GM12878 (cell line): ENCODE data around the gene TANK. TPM values are rescaled to one million over a fixed set of nuclear protein-coding genes. Genes with fewer than 3 reads are reported as not detected.

Experiments used
- ATF2 ChIP-seq: IDR thresholded peaks from 2 replicates; pipeline ENCODE4 v1.6.1; 2012; ENCODE audit warnings: low read length, inconsistent platforms
- BACH1 ChIP-seq: fragments of 450-650 bp; IDR thresholded peaks from 2 replicates; pipeline ENCODE4 v1.6.1; 2017; ENCODE audit warnings: mild to moderate bottlenecking, borderline replicate concordance
- DPF2 ChIP-seq: fragments of 450-650 bp; IDR thresholded peaks from 2 replicates; pipeline ENCODE4 v1.6.1; 2017; ENCODE audit warnings: mild to moderate bottlenecking
- EED ChIP-seq: sonication (generic); IDR thresholded peaks from 2 replicates; pipeline ENCODE4 v1.6.1; 2016; ENCODE audit warnings: antibody characterized with exemption, low read depth
- EP300 ChIP-seq, 2 experiments: fragments of 150-350 bp in 1 of 2; IDR thresholded peaks; 2 replicates each; pipeline ENCODE4 v1.6.1; 2011 to 2012; ENCODE audit warnings: low read depth in 2 of 2, low read length in 2 of 2, borderline replicate concordance in 1 of 2, improper control_type of control experiment in 1 of 2, inconsistent platforms in 1 of 2; ENCODE audit not compliant: control insufficient read depth in 1 of 2
- FOXM1 ChIP-seq: IDR thresholded peaks from 2 replicates; pipeline ENCODE4 v1.6.1; 2012; ENCODE audit warnings: low read depth, mild to moderate bottlenecking, inconsistent platforms, low read length, moderate library complexity
- GATAD2B ChIP-seq: fragments of 450-650 bp; conservative IDR thresholded peaks from 2 replicates; pipeline ENCODE4 v1.6.1; 2017; ENCODE audit warnings: low read depth, mild to moderate bottlenecking, moderate library complexity
- IKZF1 ChIP-seq: fragments of 450-650 bp; conservative IDR thresholded peaks from 2 replicates; pipeline ENCODE4 v1.6.1; 2017; ENCODE audit warnings: antibody characterized with exemption, mild to moderate bottlenecking
- IKZF2 ChIP-seq, 2 experiments: fragments of 450-650 bp; IDR thresholded peaks; 2 replicates each; pipeline ENCODE4 v1.6.1; 2017; ENCODE audit warnings: mild to moderate bottlenecking in 2 of 2, moderate library complexity in 2 of 2
- IRF5 ChIP-seq: fragments of 450-650 bp; IDR thresholded peaks from 2 replicates; pipeline ENCODE4 v1.6.1; 2017; ENCODE audit warnings: borderline replicate concordance
- NFXL1 ChIP-seq: fragments of 450-650 bp; IDR thresholded peaks from 2 replicates; pipeline ENCODE4 v1.6.1; 2017; ENCODE audit warnings: antibody characterized with exemption, mild to moderate bottlenecking, borderline replicate concordance
- PAX5 ChIP-seq: IDR thresholded peaks from 2 replicates; pipeline ENCODE4 v1.6.1; 2011; ENCODE audit warnings: low read depth, low read length, borderline replicate concordance
- POLR2AphosphoS2 ChIP-seq: IDR thresholded peaks from 2 replicates; pipeline ENCODE4 v1.6.1; 2011; ENCODE audit warnings: low read depth, mild to moderate bottlenecking, low read length, improper control_type of control experiment, moderate library complexity
- POLR2AphosphoS5 ChIP-seq: IDR thresholded peaks from 2 replicates; pipeline ENCODE4 v1.6.1; 2011; ENCODE audit warnings: mild to moderate bottlenecking, low read length, inconsistent platforms
- PRDM15 ChIP-seq: fragments of 450-650 bp; formaldehyde crosslinking; IDR thresholded peaks from 2 replicates; pipeline ENCODE4 v1.4.0; 2020; ENCODE audit warnings: mild to moderate bottlenecking, moderate library complexity
- RB1 ChIP-seq: fragments of 450-650 bp; formaldehyde crosslinking; IDR thresholded peaks from 2 replicates; pipeline ENCODE4 v1.6.1; 2017; ENCODE audit warnings: mild to moderate bottlenecking, borderline replicate concordance
- SKIL ChIP-seq: fragments of 450-650 bp; IDR thresholded peaks from 2 replicates; pipeline ENCODE4 v1.6.1; 2017; ENCODE audit warnings: mild to moderate bottlenecking, low read depth, inconsistent platforms; ENCODE audit not compliant: poor library complexity, severe bottlenecking
- SPI1 ChIP-seq: IDR thresholded peaks from 2 replicates; pipeline ENCODE4 v1.6.1; 2011; ENCODE audit warnings: low read depth, mild to moderate bottlenecking, low read length, moderate library complexity, borderline replicate concordance; ENCODE audit not compliant: insufficient read depth
- ZZZ3 ChIP-seq: IDR thresholded peaks from 2 replicates; pipeline ENCODE4 v1.6.1; 2011; ENCODE audit warnings: low read depth; ENCODE audit not compliant: control insufficient read depth, insufficient read length
- polyA plus RNA-seq, 11 experiments: library from polyadenylated mRNA; depleted of rRNA in 4 of 11; unstranded in 6 of 11; stranded (reverse) in 5 of 11; fragments of >200 nt; fragmentation: Nextera tagmentation in 4 of 11; fragmentation: Illumina TruSeq in 1 of 11; extraction: Ambion mirVana in 4 of 11; extraction: Trizol in 1 of 11; gene quantifications; 1 replicate in 1 of 11; 2 replicates in 10 of 11; pipeline versions ENCODE4 v1.2.1 to v1.2.3, GENCODE V29; 2011 to 2016; ENCODE audit warnings: inconsistent platforms in 2 of 11, missing spikeins in 2 of 11, low read depth in 1 of 11
- total RNA-seq, 4 experiments: library from RNA; depleted of rRNA in 3 of 4; stranded (reverse); fragments of >200 nt in 3 of 4; fragmentation: Illumina TruSeq in 1 of 4; extraction: Trizol in 1 of 4; gene quantifications; 2 replicates each; pipeline versions ENCODE4 v1.2.1 to v1.2.3, GENCODE V29; 2013 to 2021

TANK gene
- total and polyA plus RNA-seq, 10 of the 15 experiments (the other 5 are each of a cell fraction or from before 2014, with no cell fraction given) = 48.6 to 127 (median 103) TPM

- TF ChIP-seq SPI1 = peak; percentile 44; the same call in 1 of the 2 replicates
- peak; percentile 44; the same call in 1 of the 2 replicates for TF ChIP-seq EED
- TF ChIP-seq NFXL1 = no peak
- TF ChIP-seq GATAD2B = 0 out of 2 replicates have a peak, but pooled peaks have one; percentile 23
- no peak for TF ChIP-seq POLR2AphosphoS2
- TF ChIP-seq RB1 = 0 out of 2 replicates have a peak, but pooled peaks have one; percentile 31
- peak; percentile 29 for TF ChIP-seq IKZF1
- 0 out of 4 replicates have a peak, but pooled peaks of 1 of the 2 experiments have one; percentile 26 for TF ChIP-seq EP300 (IDR thresholded peaks at IDR 0.05; ENCODE audit: borderline replicate concordance in 1 of 2, control insufficient read depth in 1 of 2, low read depth in 2 of 2, low read length in 2 of 2)
- no peak for TF ChIP-seq IRF5
- TF ChIP-seq PAX5 = 0 out of 2 replicates have a peak, but pooled peaks have one; percentile 21
- TF ChIP-seq ZZZ3 = no peak
- TF ChIP-seq FOXM1 = peak; percentile 15; the same call in 1 of the 2 replicates
- TF ChIP-seq ATF2 = peak; percentile 47
- TF ChIP-seq IKZF2 (IDR thresholded peaks at IDR 0.05) = peak; percentile 25 to 26
- peak; percentile 24; the same call in 1 of the 2 replicates for TF ChIP-seq BACH1
- peak; percentile 27 for TF ChIP-seq SKIL
- TF ChIP-seq DPF2 = peak; percentile 63; the same call in 1 of the 2 replicates
- TF ChIP-seq POLR2AphosphoS5 = peak; percentile 38; the same call in 1 of the 2 replicates
- no peak for TF ChIP-seq PRDM15 (CRISPR knock-in tag)
Measured at GRCh38 chr2:161139098-161139987, 20.9 kb upstream of the TANK start (continued).
